ENCODE measurements around the gene LGR4. TPM values are rescaled to one million over a fixed set of nuclear protein-coding genes. Genes with fewer than 3 reads are reported as not detected.

LGR4 gene
- total RNA-seq, 1 experiment from 2014 or later = 7.1 TPM

GRCh38 chr11:27425814-27426213 is 46.8 kb downstream of the LGR4 start:
- H3K27ac ChIP-seq (ENCODE audit: low read depth, low read length) = no peak overlapping the region
- ChIA-PET RAD21 (ENCODE audit: low non-redundant PET in 1 of 2, low total read pairs in 2 of 2, uncharacterized antibody in 2 of 2, unreplicated experiment in 2 of 2) (no interaction called here), CTCF (no interaction called here), POLR2A (no interaction called here)
- H3K4me1 ChIP-seq (ENCODE audit: control insufficient read depth in 1 of 2, insufficient read depth in 2 of 2, low read length in 2 of 2) = no peaks in the 10 kb centered on the region
- H3K9me3 ChIP-seq (ENCODE audit: control insufficient read depth in 1 of 2, insufficient read depth in 1 of 2, low read depth in 1 of 2, low read length in 2 of 2) = no peaks in the 10 kb centered on the region
- H3K9ac ChIP-seq (ENCODE audit: low read length) = no peak overlapping the region
- H4K20me1 ChIP-seq (ENCODE audit: insufficient read depth) = no peaks in the 10 kb centered on the region
- TF ChIP-seq ZBTB33 (IDR thresholded peaks at IDR 0.05; ENCODE audit: extremely low read depth, insufficient replicate concordance, low read length) (no peak), CBX3 (IDR thresholded peaks at IDR 0.05; ENCODE audit: low read depth) (no peak), ZFX (IDR thresholded peaks at IDR 0.05) (no peak), ZNF274 (IDR thresholded peaks at IDR 0.05; ENCODE audit: low read depth, low read length) (no peak), EZH2 (IDR thresholded peaks at IDR 0.05) (no peak), FOSL1 (IDR thresholded peaks at IDR 0.05; ENCODE audit: low read depth) (no peak)
- no peaks in the 10 kb centered on the region for H3K27me3 ChIP-seq (ENCODE audit: insufficient read depth, low read length)
- no peaks in the 10 kb centered on the region for H3K9me2 ChIP-seq (ENCODE audit: insufficient read depth)
- no peak overlapping the region for H2AFZ ChIP-seq (ENCODE audit: low read depth, low read length, poor library complexity, severe bottlenecking)
- intact Hi-C loops (cut with micrococcal nuclease) = no loop called here
- no peaks in the 10 kb centered on the region for H3K36me3 ChIP-seq (ENCODE audit: control insufficient read depth in 1 of 2, insufficient read depth in 2 of 2, low read length in 2 of 2)
- DNase-seq (ENCODE audit: low read depth, low spot score) (no peak), ATAC-seq (no peak)
- no peaks in the 10 kb centered on the region for H3K79me2 ChIP-seq (ENCODE audit: insufficient read depth, low read length)
- BruUV-seq (replicated peaks) = no TSS peak
- H3K4me3 ChIP-seq (replicated peaks in 1 of 2; ENCODE audit: low read depth in 1 of 2, low read length in 2 of 2) = no peak overlapping the region
- no peak overlapping the region for H3K4me2 ChIP-seq (ENCODE audit: low read length)

GRCh38 chr11:27423125-27423524 is 49.5 kb downstream of the LGR4 start:
- no peak for TF ChIP-seq CEBPB (IDR thresholded peaks at IDR 0.05; ENCODE audit: low read depth)
- TF ChIP-seq POLR2A (IDR thresholded peaks at IDR 0.05; ENCODE audit: borderline replicate concordance, extremely low read depth, insufficient read depth, insufficient read length) = no peak
- TF ChIP-seq SIN3A (IDR thresholded peaks at IDR 0.05; ENCODE audit: low read depth) = no peak
- TF ChIP-seq SRF (IDR thresholded peaks at IDR 0.05; ENCODE audit: low read depth) = no peak
- no peak for TF ChIP-seq SP1 (IDR thresholded peaks at IDR 0.05; ENCODE audit: low read depth)
- no peak for TF ChIP-seq EZH2phosphoT487 (IDR thresholded peaks at IDR 0.05; ENCODE audit: borderline replicate concordance)
- no peak for TF ChIP-seq JUND (IDR thresholded peaks at IDR 0.05)
- no peak for TF ChIP-seq YY1 (IDR thresholded peaks at IDR 0.05; ENCODE audit: extremely low read depth, insufficient replicate concordance, low read depth, low read length)
- no peak for TF ChIP-seq EZH2 (IDR thresholded peaks at IDR 0.05)
- TF ChIP-seq MAX (IDR thresholded peaks at IDR 0.05) = no peak
- ChIA-PET CTCF (no interaction called here), RAD21 (ENCODE audit: low non-redundant PET in 1 of 2, low total read pairs in 2 of 2, uncharacterized antibody in 2 of 2, unreplicated experiment in 2 of 2) (no interaction called here), POLR2A (no interaction called here)
- ATAC-seq (no peak), DNase-seq (ENCODE audit: low read depth, low spot score) (no peak)
- Histone ChIP-seq H3K4me1 (ENCODE audit: control insufficient read depth in 1 of 2, insufficient read depth in 2 of 2, low read length in 2 of 2) (no peaks in the 10 kb centered on the region), H3K4me2 (ENCODE audit: low read length) (no peak overlapping the region), H3K27me3 (ENCODE audit: insufficient read depth, low read length) (no peaks in the 10 kb centered on the region), H2AFZ (ENCODE audit: low read depth, low read length, poor library complexity, severe bottlenecking) (no peak overlapping the region), H3K9ac (ENCODE audit: low read length) (no peak overlapping the region), H3K79me2 (ENCODE audit: insufficient read depth, low read length) (no peaks in the 10 kb centered on the region), H4K20me1 (ENCODE audit: insufficient read depth) (no peaks in the 10 kb centered on the region), H3K4me3 (replicated peaks in 1 of 2; ENCODE audit: low read depth in 1 of 2, low read length in 2 of 2) (no peak overlapping the region), H3K27ac (ENCODE audit: low read depth, low read length) (no peak overlapping the region), H3K9me3 (ENCODE audit: control insufficient read depth in 1 of 2, insufficient read depth in 1 of 2, low read depth in 1 of 2, low read length in 2 of 2) (no peaks in the 10 kb centered on the region), H3K9me2 (ENCODE audit: insufficient read depth) (no peaks in the 10 kb centered on the region), H3K36me3 (ENCODE audit: control insufficient read depth in 1 of 2, insufficient read depth in 2 of 2, low read length in 2 of 2) (no peaks in the 10 kb centered on the region)
- intact Hi-C loops (cut with micrococcal nuclease) = no loop called here
- no TSS peak for BruUV-seq (replicated peaks)
